Measurements from ENCODE around the gene RNF41.

GRCh38 chr12:56178347-56178746 lies 43.4 kb downstream of the RNF41 start:
- TF ChIP-seq CTCF (IDR thresholded peaks at IDR 0.05) (no peak), USF1 (CRISPR knock-in tag; IDR thresholded peaks at IDR 0.05) (no peak), E2F4 (CRISPR knock-in tag; IDR thresholded peaks at IDR 0.05; ENCODE audit: borderline replicate concordance, low read depth) (no peak), E2F5 (CRISPR knock-in tag; IDR thresholded peaks at IDR 0.05) (no peak), SMAD3 (CRISPR knock-in tag; IDR thresholded peaks at IDR 0.05; ENCODE audit: borderline replicate concordance) (no peak), ESRRA (CRISPR knock-in tag; IDR thresholded peaks at IDR 0.05; ENCODE audit: borderline replicate concordance) (no peak), ZNF396 (CRISPR knock-in tag; IDR thresholded peaks at IDR 0.05; ENCODE audit: borderline replicate concordance) (no peak), ATF3 (CRISPR knock-in tag; conservative IDR thresholded peaks at IDR 0.05) (no peak), ATF6 (CRISPR knock-in tag; IDR thresholded peaks at IDR 0.05) (no peak)

Measured in WTC11 (cell line).